HG03097 (cell line): ENCODE data around the gene TEX11.
"Not testable (repeated sequence)": the region's sequence is repeated elsewhere in the genome, so short reads cannot be mapped to it uniquely, and the experiment has no call there.

ENCODE experiments used
- ATAC-seq: cut with Tn5 transposase; IDR thresholded peaks from one replicate; pipeline ENCODE4 v1.9.1; 2021; ENCODE audit not compliant: unreplicated experiment, low FRiP score

Gene TEX11

DNA sequence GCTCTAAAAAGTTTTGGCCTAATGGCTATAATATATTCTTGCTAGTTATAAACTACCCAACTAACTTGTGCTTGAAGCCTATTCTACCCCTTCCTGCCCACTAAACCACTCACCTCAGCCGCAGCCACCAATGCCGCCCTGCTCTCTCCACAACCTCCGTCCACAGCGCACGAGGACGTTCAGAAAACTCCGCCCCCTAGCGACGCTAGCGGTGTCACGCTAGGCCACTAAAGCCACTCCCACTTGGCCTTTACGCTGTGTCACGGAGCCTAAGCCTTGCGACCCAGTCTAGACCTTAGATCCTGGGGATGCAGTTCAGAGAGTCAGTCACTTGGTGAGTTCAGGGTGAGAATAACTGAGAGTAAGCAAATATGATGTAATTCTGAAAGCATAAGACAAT lies at the start of gene TEX11:
Gene TEX11, minus strand, starts transcription at position 171 of the 400 bp plus-strand sequence. CDS start 922 bp downstream, outside the sequence.
- no peak for ATAC-seq

DNA sequence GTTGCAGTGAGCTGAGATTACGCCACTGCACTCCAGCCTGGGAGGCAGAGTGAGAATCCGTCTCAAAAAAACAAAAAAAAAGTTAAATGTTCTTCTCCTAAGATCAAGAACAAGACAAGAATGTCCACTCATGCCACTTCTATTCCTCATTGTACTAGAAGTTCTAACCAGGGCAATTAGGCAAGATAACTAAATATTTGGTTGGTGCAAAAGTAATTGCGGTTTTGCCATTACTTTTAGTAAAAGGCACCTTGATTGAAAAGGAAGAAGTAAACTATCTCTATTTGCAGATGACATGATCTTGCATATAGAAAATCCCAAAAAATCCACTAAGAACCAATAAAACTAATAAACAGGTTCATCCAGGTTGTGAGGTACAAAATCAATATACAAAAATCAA lies 46.4 kb upstream of the TEX11 start:
- no peak for ATAC-seq

DNA sequence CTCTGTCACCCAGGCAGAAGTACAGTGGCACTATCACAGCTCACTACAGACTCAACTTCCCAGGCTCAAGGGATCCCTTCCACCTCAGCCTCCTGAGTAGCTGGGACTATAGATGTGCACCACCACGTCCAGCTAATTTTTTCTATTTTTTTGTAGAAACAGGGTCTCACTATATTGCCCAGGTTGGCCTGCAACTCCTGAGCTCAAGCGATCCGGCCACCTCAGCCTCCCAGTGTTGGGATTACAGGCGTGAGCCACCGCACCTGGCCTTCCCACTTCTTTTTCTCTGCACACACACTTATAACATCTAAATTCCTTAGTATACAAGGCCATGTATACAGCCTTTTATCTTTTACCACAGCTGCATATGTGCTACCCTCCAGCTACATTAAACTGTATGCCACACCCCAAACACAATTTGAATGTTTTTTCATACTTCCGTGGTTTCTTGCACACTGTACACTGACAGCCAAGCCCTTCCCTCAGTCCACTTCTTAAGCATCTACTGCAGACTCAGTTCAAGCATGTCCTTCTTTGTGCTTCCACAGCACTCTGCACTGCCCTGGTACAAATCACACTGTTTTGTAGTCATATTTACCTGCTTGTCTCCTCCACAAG lies 15.9 kb upstream of the TEX11 start:
- no peak for ATAC-seq

DNA sequence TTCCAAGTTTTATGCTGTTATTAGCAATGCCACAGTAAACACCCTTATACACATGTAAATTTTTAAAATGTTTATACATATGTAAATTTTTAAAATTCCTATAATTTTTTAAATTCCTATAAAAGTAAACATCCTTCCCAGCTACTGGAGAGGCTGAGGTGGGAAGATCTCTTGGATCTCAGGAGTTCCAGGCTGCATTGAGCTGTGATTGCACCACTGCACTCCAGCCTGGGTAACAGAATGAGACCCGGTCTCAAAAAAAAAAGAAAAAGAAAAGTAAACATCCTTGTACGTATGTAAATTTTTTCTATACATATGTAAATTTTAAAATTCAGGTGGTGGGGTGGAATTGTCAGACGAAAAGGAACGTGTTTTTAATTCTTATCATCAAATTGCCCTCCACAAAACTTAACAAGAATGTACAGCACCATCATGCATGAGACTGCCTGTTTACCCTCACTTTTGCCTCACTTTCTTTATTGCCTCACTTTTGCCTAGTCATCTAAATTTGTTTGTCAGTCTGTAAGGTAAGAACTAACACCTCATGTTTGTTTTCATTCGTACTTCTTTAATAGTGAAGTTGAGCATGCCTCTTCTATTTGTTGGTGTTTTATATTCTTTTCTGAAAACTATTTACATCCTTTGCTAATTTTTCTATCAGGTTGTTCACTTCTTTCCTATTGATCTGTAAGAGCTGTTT lies 14.4 kb upstream of the TEX11 start:
- no peak for ATAC-seq

DNA sequence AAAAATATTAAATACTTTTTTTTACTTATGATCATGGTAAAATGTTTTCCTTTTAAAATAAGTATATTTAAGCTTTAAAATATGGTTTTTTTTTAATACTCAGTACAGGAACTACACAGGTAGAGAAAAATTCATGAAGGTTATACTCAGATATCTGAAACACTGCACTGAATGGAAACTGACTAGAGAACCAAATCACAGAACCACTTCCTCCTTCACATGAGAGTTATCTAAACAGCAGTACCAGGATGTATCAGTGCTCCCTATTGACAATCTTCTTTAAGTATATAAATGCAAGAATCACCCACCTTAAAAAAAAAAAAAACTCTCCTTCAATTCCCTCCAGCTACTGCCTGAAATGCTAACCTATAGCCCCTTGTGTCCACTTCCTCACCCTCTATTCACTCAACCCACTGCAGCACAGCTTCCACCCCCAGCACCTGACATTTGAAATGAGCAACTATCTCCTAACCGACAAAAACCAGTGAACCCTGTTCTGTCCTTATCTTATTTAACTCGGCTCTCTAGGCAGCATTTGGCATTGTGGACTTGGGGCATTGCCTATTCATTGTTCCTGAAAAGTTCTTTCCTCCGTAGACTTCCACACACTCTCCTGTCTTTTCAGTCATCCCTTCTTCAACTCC lies 13.3 kb upstream of the TEX11 start:
- no peak for ATAC-seq

DNA sequence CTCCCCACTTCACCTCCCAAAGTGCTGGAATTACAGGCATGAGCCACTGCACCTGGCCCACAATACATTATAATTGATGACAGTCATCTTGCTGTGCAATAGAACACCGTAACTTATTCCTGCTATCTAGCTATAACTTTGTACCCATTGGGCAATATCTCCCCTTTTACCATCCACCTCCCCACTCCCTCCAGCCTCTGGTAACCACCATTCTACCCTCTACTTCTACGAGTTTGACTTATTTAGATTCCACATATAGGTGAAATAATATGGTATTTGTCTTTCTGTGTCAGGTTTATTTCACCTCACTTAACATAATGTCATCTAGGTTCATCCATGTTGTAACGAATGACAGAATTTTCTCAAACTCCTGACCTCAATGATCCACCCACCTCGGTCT lies 8.2 kb upstream of the TEX11 start:
- no peak for ATAC-seq

DNA sequence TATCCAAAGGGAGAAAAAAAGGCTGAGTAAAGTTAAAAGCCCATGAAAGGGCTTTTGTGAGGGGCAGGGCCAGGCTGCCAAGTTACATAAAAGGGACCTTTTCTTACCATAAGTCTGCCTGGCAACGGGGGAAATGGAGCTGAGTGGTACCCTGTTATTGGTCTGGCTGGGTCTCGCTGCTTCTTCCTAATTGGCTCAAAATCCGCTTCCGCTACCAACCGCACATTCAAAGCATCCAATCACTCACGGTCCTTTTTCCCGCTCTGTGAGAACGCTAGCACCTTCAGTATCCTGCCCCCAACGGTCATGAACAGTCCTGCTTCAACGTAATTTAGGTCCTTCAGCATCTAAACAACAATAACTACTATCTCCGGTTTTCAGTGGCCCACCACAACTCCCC lies 611 bp downstream of the TEX11 start:
- ATAC-seq, result no peak

DNA sequence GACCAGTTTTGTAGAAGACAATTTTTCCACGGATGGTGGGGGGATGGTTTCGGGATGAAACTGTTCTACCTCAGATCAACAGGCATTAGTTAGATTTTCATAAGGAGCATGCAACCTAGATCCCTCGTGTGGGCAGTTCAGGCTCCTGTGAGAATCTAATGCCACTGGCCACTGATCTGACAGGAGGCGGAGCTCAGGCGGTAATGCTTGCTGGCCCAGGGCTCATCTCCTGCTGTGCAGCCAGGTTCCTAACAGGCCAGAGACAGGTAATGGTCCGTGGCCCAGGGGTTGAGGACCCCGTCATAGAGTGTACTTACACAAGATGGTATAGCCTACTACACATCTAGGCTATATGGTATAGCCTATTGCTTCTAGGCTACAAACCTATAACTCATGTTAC lies 7.0 kb downstream of the TEX11 start:
- no peak for ATAC-seq

DNA sequence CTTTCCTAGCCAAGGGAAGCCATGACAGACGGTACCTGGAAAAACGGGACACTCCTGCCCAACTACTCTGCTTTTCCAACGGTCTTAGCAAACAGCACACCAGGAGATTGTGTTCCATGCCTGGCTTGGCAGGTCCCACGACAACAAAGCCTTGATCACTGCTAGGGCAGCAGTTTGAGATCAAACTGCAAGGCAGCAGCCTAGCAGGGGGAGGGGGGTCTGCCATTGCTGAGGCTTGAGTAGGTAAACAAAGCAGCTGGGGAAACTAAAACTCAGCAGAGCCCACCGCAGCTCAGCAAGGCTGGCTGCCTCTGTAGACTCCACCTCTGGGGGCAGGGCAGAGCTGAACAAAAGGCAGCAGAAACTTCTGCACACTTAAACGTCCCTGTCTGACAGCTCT lies 18.1 kb downstream of the TEX11 start:
- not testable (repeated sequence) for ATAC-seq

DNA sequence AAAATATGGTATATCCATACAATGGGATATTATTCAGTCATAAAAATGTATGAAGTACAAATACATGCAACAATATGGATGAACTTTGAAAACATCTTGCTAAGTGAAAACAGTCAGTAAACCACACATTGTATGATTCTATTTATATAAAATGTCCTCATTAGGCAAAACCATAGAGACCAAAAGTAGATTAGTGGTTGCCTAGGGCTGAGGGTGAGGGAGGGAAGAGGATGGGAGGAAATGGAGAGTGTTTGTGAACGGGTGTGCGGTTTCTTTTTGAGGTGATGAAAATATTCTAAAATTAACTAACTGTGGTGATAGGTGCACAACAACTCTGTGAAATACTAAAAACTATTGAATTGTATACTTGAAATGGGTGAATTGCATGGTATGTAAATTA lies 29.6 kb downstream of the TEX11 start:
- no peak for ATAC-seq

DNA sequence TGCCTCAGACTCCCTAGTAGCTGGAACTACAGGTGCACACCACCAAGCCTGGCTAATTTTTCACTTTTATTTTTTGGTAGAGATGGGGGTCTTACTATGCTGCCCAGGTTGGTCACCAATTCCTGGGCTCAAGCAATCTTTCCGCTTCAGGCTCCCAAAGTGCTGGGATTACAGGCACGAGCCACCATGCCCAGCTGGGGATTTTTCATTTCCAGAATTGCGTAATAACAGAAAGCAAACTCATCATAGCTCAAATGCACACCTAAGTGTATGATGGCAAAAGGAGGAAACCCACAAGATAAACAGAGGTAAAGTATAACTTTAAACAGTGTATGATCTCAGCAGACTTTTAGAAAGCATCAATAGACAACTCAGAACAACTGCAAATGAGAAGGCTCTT lies 56.2 kb downstream of the TEX11 start:
- no peak for ATAC-seq

DNA sequence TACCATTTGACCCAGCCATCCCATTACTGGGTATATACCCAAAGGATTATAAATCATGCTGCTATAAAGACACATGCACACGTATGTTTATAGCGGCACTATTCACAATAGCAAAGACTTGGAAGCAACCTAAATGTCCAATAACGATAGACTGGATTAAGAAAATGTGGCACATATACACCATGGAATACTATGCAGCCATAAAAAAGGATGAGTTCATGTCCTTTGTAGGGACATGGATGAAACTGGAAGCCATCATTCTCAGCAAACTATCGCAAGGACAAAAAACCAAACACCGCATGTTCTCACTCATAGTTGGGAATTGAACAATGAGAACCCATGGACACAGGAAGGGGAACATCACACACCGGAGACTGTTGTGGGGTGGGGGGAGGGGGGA lies 64.4 kb downstream of the TEX11 start:
- not testable (repeated sequence) for ATAC-seq

DNA sequence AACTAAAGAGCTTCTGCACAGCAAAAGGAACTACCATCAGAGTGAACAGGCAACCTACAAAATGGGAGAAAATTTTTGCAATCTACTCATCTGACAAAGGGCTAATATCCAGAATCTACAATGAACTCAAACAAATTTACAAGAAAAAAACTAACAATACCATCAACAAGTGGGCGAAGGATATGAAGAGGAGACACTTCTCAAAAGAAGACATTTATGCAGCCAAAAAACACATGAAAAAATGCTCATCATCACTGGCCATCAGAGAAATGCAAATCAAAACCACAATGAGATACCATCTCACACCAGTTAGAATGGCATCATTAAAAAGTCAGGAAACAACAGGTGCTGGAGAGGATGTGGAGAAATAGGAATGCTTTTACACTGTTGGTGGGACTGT lies 64.9 kb downstream of the TEX11 start:
- not testable (repeated sequence) for ATAC-seq

DNA sequence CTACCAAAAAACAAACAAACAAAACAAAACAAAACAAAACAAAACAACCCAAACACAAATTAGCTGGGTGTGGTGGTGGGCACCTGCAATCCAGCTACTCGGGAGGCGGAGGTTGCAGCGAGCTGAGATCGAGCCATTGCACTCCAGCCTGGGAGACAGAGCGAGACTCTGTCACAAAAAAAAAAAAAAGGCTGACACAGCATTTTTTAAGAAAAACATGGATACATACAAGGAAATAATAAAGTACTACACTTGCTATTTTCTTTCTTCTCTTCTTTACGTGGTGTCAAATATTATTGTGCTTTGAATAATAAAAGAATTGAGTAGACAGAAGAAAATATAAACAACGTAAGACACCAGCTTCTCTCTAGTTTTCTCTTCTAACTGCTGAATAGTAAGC lies 73.9 kb downstream of the TEX11 start:
- ATAC-seq, result no peak

DNA sequence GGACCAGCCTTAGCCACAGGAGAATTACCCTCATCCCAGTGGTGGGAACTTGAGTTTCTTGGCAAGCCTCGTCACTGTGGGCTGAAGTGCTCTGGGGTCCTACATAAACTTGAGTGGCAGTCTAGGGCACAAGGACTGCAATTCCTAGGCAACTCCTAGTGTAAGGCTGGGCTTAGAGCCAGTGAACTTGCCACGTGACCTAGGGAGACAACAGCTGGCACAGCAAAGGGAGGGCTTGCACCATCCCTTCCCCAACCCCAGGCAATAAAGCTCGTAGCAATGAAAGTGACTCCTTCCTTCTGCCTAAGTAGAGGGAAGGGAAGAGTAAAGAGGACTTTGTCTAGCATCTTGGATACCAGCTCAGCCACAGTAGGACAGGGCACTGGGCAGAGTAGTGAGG lies 81.8 kb downstream of the TEX11 start:
- no peak for ATAC-seq

DNA sequence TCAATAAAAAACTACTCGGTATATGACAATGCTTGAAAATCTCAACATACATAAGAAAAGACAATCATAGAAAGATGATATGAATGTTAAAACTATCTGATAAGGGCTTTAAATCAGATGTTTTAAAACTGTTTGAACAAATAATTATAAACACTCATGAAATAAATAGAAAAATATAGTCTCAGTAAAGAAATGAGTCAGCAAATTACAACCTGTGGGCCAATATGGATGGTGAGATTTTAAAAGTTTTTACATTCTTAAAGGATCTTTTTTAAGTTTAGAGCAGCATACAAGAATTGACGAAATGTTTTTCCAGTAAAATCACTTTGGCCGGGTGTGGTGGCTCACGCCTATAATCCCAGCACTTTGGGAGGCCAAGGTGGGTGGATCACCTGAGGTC lies 83.1 kb downstream of the TEX11 start:
- ATAC-seq, result no peak

DNA sequence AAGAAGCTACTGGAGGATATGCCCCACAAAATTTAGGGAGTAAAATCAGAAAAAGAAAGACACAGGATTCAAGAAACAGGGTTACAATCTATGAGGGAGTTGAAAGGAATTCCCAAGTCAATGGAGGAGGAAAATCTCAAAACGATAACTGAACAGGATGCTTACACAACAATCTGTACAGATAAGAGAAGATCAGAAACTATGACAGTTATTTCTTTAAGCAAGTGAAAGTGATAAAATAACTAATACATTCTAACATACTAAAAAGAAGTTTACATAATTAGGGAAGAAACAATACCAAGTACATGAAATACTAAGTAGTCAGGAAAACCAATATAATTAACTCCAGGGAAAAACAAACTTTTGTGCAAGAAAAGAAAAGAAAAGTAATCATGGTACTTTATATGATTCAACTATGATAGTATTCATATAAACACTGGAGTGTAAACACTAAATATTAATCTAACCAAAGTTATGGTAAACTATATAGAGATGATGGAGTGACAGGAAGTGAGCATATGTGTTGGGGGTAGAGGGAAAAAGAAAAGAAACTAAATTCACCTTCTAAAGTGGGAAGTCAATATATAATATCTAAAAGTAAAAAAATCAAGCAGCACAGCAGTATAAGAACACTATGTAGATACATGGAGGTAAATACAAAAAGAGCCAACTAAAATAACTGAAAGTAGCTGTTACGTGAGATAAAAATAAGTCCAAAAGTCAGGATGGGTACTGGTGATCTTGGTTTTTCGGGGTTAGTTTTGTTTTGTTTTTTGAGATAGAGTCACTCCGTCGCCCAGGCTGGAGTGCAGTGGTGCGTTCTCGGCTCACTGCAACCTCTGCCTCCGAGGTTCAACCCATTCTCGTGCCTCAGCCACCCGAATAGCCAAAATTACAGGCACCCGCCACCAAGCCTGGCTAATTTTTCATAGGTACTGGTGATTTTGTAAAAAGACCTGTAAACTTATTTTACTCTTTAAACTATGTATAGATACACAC lies 99.3 kb downstream of the TEX11 start:
- no peak for ATAC-seq

DNA sequence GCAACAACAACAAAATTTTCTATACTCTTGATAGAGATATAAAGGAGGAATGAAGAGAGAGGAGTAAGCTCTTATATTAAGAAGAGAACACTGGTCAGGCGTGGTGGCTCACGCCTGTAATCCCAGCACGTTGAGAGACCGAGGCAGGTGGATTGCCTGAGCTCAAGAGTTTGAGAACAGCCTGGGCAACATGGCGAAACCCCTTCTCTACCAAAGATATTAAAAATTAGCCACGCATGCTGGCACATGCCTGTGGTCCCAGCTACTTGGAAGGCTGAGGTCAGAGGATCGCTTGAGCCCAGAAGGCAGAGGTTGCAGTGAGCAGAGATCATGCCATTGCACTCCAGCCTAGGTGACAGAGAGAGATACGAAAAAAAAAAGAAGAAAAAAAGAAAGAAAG lies 102.4 kb downstream of the TEX11 start:
- ATAC-seq, result no peak

DNA sequence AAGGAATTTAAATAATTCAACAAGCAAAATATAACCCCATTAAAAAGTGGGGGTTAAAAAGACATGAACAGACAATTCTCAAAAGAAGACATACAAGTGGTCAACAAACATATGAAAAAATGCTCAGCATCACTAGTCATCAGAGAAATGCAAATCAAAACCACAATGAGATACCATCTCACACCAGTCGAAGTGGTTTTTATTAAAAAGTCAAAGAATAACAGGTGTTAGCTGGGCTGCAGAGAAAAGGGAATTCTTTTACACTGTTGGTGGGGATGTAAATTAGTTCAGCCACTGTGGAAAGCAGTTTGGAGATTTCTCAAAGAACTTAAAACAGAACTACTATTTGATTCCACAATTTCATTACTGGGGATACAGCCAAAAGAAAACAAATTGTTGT lies 111.8 kb downstream of the TEX11 start:
- ATAC-seq, result not testable (repeated sequence)

DNA sequence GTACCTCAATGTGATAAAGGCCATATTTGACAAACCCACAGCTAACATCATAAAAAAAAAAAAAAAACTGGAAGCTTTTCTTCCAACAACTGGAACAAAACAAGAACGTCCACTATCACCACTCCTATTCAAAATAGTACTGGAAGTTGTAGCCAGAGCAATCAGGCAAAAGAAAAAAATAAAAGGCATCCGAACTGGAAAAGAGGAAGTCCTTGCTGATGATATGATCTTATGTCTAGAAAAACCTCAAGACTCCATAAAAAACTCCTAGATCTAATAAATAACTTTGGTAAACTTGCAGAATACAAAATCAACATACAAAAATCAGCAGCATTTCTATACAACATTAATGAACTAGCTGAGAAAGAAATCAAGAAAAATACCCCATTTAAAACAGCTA lies 134.3 kb downstream of the TEX11 start:
- no peak for ATAC-seq
